ENCODE data around the gene GDE1. TPM values are rescaled to one million over a fixed set of nuclear protein-coding genes. Genes with fewer than 3 reads are reported as not detected.

GDE1 gene
- total and polyA plus RNA-seq, 9 of the 15 experiments (the other 6 are each of a cell fraction or from before 2014, with no cell fraction given) = 18.8 to 40.5 (median 22.3) TPM

- H3K4me2 ChIP-seq (ENCODE audit: insufficient read depth, low read length) = no peak overlapping the region
- BruUV-seq (replicated peaks) = no TSS peak
- ChIA-PET CTCF (ENCODE audit: low intra/inter-chr PET ratio) (no interaction called here), POLR2A (interaction anchor here (1.4 kb wide), 1 partner anchor 33 kb away, joined by 3 read pairs; no protein-coding TSS in a partner anchor)
- in situ Hi-C loops (cut with MboI) = no loop called here
- TF ChIP-seq CGGBP1 (CRISPR knock-in tag; IDR thresholded peaks at IDR 0.05) = no peak
- no peak for TF ChIP-seq RBM22 (IDR thresholded peaks at IDR 0.05; ENCODE audit: low read depth, low read length, poor library complexity, severe bottlenecking)
- TF ChIP-seq ID3 (CRISPR knock-in tag; IDR thresholded peaks at IDR 0.05) = no peak
- TF ChIP-seq ID3 (tag; IDR thresholded peaks at IDR 0.05) = no peak
- TF ChIP-seq ZNF384 (IDR thresholded peaks at IDR 0.05; ENCODE audit: low read depth, low read length) = peak; percentile 60
- H3K36me3 ChIP-seq (ENCODE audit: control insufficient read depth, insufficient read depth, low read length) = peaks cover 37% of the 10 kb centered on the region
- ATAC-seq (no peak), FAIRE-seq (no peak), DNase-seq (ENCODE audit: extremely low read depth in 1 of 4, low spot score in 3 of 4) (no peak)
- H3K9me1 ChIP-seq (ENCODE audit: control insufficient read depth, insufficient read depth, low read length) = no peaks in the 10 kb centered on the region
- no peak overlapping the region for H3K9ac ChIP-seq (ENCODE audit: insufficient read depth in 1 of 2, low read depth in 2 of 2, low read length in 2 of 2)
- no peak overlapping the region for H2AFZ ChIP-seq (ENCODE audit: low read depth, low read length)
- H3K9me3 ChIP-seq (replicated peaks; ENCODE audit: control insufficient read depth, insufficient read depth, low read depth, low read length) = no peaks in the 10 kb centered on the region
- H3K27me3 ChIP-seq (ENCODE audit: control insufficient read depth in 2 of 2, insufficient read depth in 2 of 2, low read length in 2 of 2) = no peaks in the 10 kb centered on the region
- H3K4me1 ChIP-seq (replicated peaks in 1 of 2; ENCODE audit: control insufficient read depth in 2 of 2, insufficient read depth in 2 of 2, low read length in 2 of 2) = peaks cover 14 to 20% of the 10 kb centered on the region in 2 experiments; a peak in 4 of 5 replicates
- no peak overlapping the region for H3K4me3 ChIP-seq
- intact Hi-C loops (cut with micrococcal nuclease) = loop anchor here (10.0 kb wide), 1 partner anchor 132 kb away; no protein-coding TSS in a partner anchor
- H3K79me2 ChIP-seq (ENCODE audit: control insufficient read depth, insufficient read depth, low read length) = peaks cover 32% of the 10 kb centered on the region
- no peaks in the 10 kb centered on the region for H4K20me1 ChIP-seq (replicated peaks; ENCODE audit: control insufficient read depth, insufficient read depth, low read length)
- H3K27ac ChIP-seq (ENCODE audit: extremely low read depth, low read depth, low read length) = no peak overlapping the region
- 100% methylated on average over 1 of the region's 1 CpG for WGBS (ENCODE audit: insufficient coverage, low coverage, missing lambda C conversion rate)
Observed at GRCh38 chr16:19527161-19527560, 5.3 kb upstream of the GDE1 start.
